K562 (cell line): ENCODE data around the gene SRRT. TPM values are rescaled to one million over a fixed set of nuclear protein-coding genes. Genes with fewer than 3 reads are reported as not detected.

Source experiments
- ATAC-seq: fragments of 200-7000 bp; cut with Tn5 transposase; 3 replicates; pipeline ENCODE4 v1.9.1; 2020; ENCODE audit warnings: moderate library complexity
- BruUV-seq: library from RNA; stranded (reverse); fragments of 400-500 nt; replicated peaks from 2 replicates; lab custom pipeline; 2021; lab: Mats Ljungman, UMichigan
- CTCF ChIA-PET: fragments of 300-600 bp; formaldehyde crosslinking; extraction: SDS; loops from one replicate; lab custom pipeline; 2021; ENCODE audit warnings: low intra/inter-chr PET ratio; lab: Yijun Ruan, JAX
- POLR2A ChIA-PET: fragments of 300-600, 350-650 bp; sonication (Branson Sonifier 250); formaldehyde crosslinking; extraction: SDS; loops from one replicate; lab custom pipeline; 2021; ENCODE audit warnings: antibody characterized with exemption, inconsistent platforms; lab: Yijun Ruan, JAX
- DNase-seq, 4 experiments: peaks; one replicate each; pipeline versions ENCODE4 v3.0.0 to v3.0.0-alpha.2; 2011 to 2018; ENCODE audit warnings: low spot score in 3 of 4, mixed read lengths in 3 of 4; ENCODE audit errors: extremely low read depth in 1 of 4
- FAIRE-seq: peaks from 2 replicates; lab custom pipeline; 2011; peaks lifted over from hg19 to GRCh38; lab: Jason Lieb, UNC
- H2AFZ ChIP-seq: 2 replicates; pipeline ENCODE4 v1.6.0; 2011; ENCODE audit warnings: low read depth, low read length, control low read depth, inconsistent platforms
- H3K27ac ChIP-seq: fragments of 200-600 bp; 3 replicates; pipeline ENCODE4 v1.8.0; 2011; ENCODE audit warnings: low read depth, mild to moderate bottlenecking, control low read depth, inconsistent platforms, low read length, moderate library complexity, mixed read lengths; ENCODE audit errors: extremely low read depth
- H3K27me3 ChIP-seq, 2 experiments: fragments of 300-600 bp in 1 of 2; 2 replicates in 1 of 2; 3 replicates in 1 of 2; pipeline versions ENCODE4 v1.6.0 to v1.8.0; 2011; ENCODE audit warnings: inconsistent platforms in 2 of 2, low read length in 2 of 2, mild to moderate bottlenecking in 1 of 2, mixed read lengths in 1 of 2, moderate library complexity in 1 of 2; ENCODE audit not compliant: control insufficient read depth in 2 of 2, insufficient read depth in 2 of 2
- H3K36me3 ChIP-seq: fragments of 300-600 bp; 3 replicates; pipeline ENCODE4 v1.8.0; 2011; ENCODE audit warnings: mild to moderate bottlenecking, low read length, inconsistent platforms; ENCODE audit not compliant: control insufficient read depth, insufficient read depth
- H3K4me1 ChIP-seq, 2 experiments: fragments of 200-600 bp in 1 of 2; replicated peaks in 1 of 2; 2 replicates in 1 of 2; 3 replicates in 1 of 2; pipeline versions ENCODE4 v1.5.1 to v1.8.0; 2011; ENCODE audit warnings: inconsistent platforms in 2 of 2, low read length in 2 of 2, mild to moderate bottlenecking in 1 of 2, mixed read lengths in 1 of 2, moderate library complexity in 1 of 2; ENCODE audit not compliant: control insufficient read depth in 2 of 2, insufficient read depth in 2 of 2
- H3K4me2 ChIP-seq: 2 replicates; pipeline ENCODE4 v1.6.1; 2011; ENCODE audit warnings: low read length, control low read depth, inconsistent platforms, mixed read lengths; ENCODE audit not compliant: insufficient read depth
- H3K4me3 ChIP-seq: fragments of 200-600 bp; sonication (generic), shearing (Covaris generic); 2 replicates; pipeline ENCODE4 v1.5.1; 2016; ENCODE audit warnings: control low read depth, inconsistent platforms
- H3K79me2 ChIP-seq: fragments of 200-600 bp; 3 replicates; pipeline ENCODE4 v1.8.0; 2011; ENCODE audit warnings: low read length, inconsistent platforms; ENCODE audit not compliant: control insufficient read depth, insufficient read depth
- H3K9ac ChIP-seq, 2 experiments: 2 replicates each; pipeline versions ENCODE4 v1.6.0 to v1.6.1; 2011; ENCODE audit warnings: low read depth in 2 of 2, low read length in 2 of 2, control low read depth in 1 of 2, inconsistent platforms in 1 of 2, mild to moderate bottlenecking in 1 of 2, mixed read lengths in 1 of 2; ENCODE audit not compliant: insufficient read depth in 1 of 2
- H3K9me1 ChIP-seq: one replicate; pipeline ENCODE4 v1.6.0; 2011; ENCODE audit warnings: inconsistent platforms, mild to moderate bottlenecking, low read length, moderate library complexity; ENCODE audit not compliant: control insufficient read depth, insufficient read depth
- H3K9me3 ChIP-seq: replicated peaks from 2 replicates; pipeline ENCODE4 v1.5.1; 2011; ENCODE audit warnings: low read depth, low read length, inconsistent platforms; ENCODE audit not compliant: control insufficient read depth, insufficient read depth
- H4K20me1 ChIP-seq: replicated peaks from 2 replicates; pipeline ENCODE4 v1.6.1; 2011; ENCODE audit warnings: low read length, inconsistent platforms, mixed read lengths; ENCODE audit not compliant: control insufficient read depth, insufficient read depth
- BRCA1 ChIP-seq, 2 experiments: fragments of 450-650 bp in 1 of 2; sonication (generic) in 1 of 2; formaldehyde crosslinking in 1 of 2; IDR thresholded peaks; 2 replicates each; pipeline versions ENCODE4 v1.5.0 to v1.6.1; 2017 to 2020; ENCODE audit warnings: mild to moderate bottlenecking in 1 of 2, missing genetic modification reagents in 1 of 2
- HMGN3 ChIP-seq: IDR thresholded peaks from 2 replicates; pipeline ENCODE4 v1.6.1; 2011; ENCODE audit warnings: borderline replicate concordance, low read depth, mild to moderate bottlenecking, mixed read lengths, low read length; ENCODE audit not compliant: insufficient read length; ENCODE audit errors: extremely low read depth
- POLR2A ChIP-seq: fragments of 450-650 bp; conservative IDR thresholded peaks from 2 replicates; pipeline ENCODE4 v1.6.1; 2016
- POLR2AphosphoS5 ChIP-seq: IDR thresholded peaks from 2 replicates; pipeline ENCODE4 v1.6.1; 2011; ENCODE audit warnings: mild to moderate bottlenecking, low read depth, low read length, moderate library complexity; ENCODE audit not compliant: control insufficient read depth, insufficient read depth
- POLR2G ChIP-seq: fragments of 200-400 bp; formaldehyde crosslinking; IDR thresholded peaks from 2 replicates; pipeline ENCODE4 v1.6.1; 2017; ENCODE audit warnings: low read depth, mild to moderate bottlenecking, antibody characterized with exemption, low read length, moderate library complexity
- RBFOX2 ChIP-seq: fragments of 200-400 bp; formaldehyde crosslinking; IDR thresholded peaks from 2 replicates; pipeline ENCODE4 v1.6.1; 2017; ENCODE audit warnings: low read depth, mild to moderate bottlenecking, low read length, moderate library complexity
- SIN3B ChIP-seq: fragments of 450-650 bp; IDR thresholded peaks from 2 replicates; pipeline ENCODE4 v1.6.1; 2017; ENCODE audit warnings: low read depth, mild to moderate bottlenecking, moderate library complexity
- TCF7 ChIP-seq: sonication (generic); IDR thresholded peaks from 2 replicates; pipeline ENCODE4 v1.6.1; 2016; ENCODE audit warnings: antibody characterized with exemption, borderline replicate concordance
- TFAM ChIP-seq: fragments of 250-450 bp; sonication (Bioruptor Pico); conservative IDR thresholded peaks from 2 replicates; pipeline ENCODE4 v1.5.0; 2021; ENCODE audit warnings: mild to moderate bottlenecking, moderate library complexity
- THRAP3 ChIP-seq: fragments of 450-650 bp; IDR thresholded peaks from 2 replicates; pipeline ENCODE4 v1.6.1; 2016; ENCODE audit warnings: mild to moderate bottlenecking, inconsistent platforms, borderline replicate concordance
- WGBS: fragments of 100-300 bp; shearing (Covaris generic); methylation state at CpG from one replicate; pipeline ENCODE4 v1.1.6; 2016; ENCODE audit warnings: low coverage, mixed read lengths; ENCODE audit not compliant: insufficient coverage; ENCODE audit errors: missing lambda C conversion rate; 5-methylcytosine and 5-hydroxymethylcytosine counted together
- in situ Hi-C: fragments of 300-500 bp; cut with MboI; formaldehyde crosslinking; loops from 4 replicates; pipeline ENCODE4 v1.15.0; 2018; ENCODE audit warnings: inconsistent platforms, mixed read lengths
- intact Hi-C: fragments of 100-400 bp; cut with micrococcal nuclease; formaldehyde crosslinking; loops from 2 replicates; pipeline ENCODE4 v1.14.2; 2022
- polyA plus RNA-seq, 8 experiments: library from polyadenylated mRNA; depleted of rRNA in 4 of 8; stranded (reverse) in 5 of 8; unstranded in 3 of 8; fragments of >200 nt; fragmentation: Nextera tagmentation in 2 of 8; fragmentation: Illumina TruSeq in 1 of 8; extraction: Ambion mirVana in 2 of 8; extraction: Trizol in 1 of 8; gene quantifications; 2 replicates each; pipeline versions ENCODE4 v1.2.1 to v1.2.3, GENCODE V29; 2011 to 2014; ENCODE audit warnings: inconsistent platforms in 1 of 8, missing spikeins in 1 of 8
- total RNA-seq, 7 experiments: library from RNA; depleted of rRNA in 6 of 7; stranded (reverse); fragments of >200 nt in 6 of 7; fragmentation: Illumina TruSeq in 2 of 7; extraction: Trizol in 2 of 7; gene quantifications; 2 replicates each; pipeline versions ENCODE4 v1.2.1 to v1.2.3, GENCODE V29; 2011 to 2021; ENCODE audit warnings: low replicate concordance in 1 of 7
- TF ChIP-seq, protein P1 (sequence below): fragments of 450-650 bp; IDR thresholded peaks from 2 replicates; pipeline ENCODE4 v1.6.1; 2017; ENCODE audit warnings: mild to moderate bottlenecking, moderate library complexity
- TF ChIP-seq, protein P2 (sequence below): sonication (generic); formaldehyde crosslinking; IDR thresholded peaks from 2 replicates; pipeline ENCODE4 v1.8.1; 2023; ENCODE audit warnings: mild to moderate bottlenecking, missing genetic modification reagents
- TF ChIP-seq, protein P3 (sequence below), 2 experiments: fragments of 200-800 bp in 1 of 2; sonication (Bioruptor generic) in 1 of 2; sonication (generic) in 1 of 2; formaldehyde crosslinking in 1 of 2; IDR thresholded peaks in 1 of 2; conservative IDR thresholded peaks in 1 of 2; 2 replicates each; pipeline versions ENCODE4 v1.5.0 to v1.6.1; 2016 to 2020; ENCODE audit warnings: missing compliant biosample characterization in 1 of 2, missing genetic modification characterization in 1 of 2, missing genetic modification reagents in 1 of 2

Gene SRRT
- total and polyA plus RNA-seq, 9 of the 15 experiments (the other 6 are each of a cell fraction or from before 2014, with no cell fraction given): 10.3 to 263 (median 84.4) TPM

DNA sequence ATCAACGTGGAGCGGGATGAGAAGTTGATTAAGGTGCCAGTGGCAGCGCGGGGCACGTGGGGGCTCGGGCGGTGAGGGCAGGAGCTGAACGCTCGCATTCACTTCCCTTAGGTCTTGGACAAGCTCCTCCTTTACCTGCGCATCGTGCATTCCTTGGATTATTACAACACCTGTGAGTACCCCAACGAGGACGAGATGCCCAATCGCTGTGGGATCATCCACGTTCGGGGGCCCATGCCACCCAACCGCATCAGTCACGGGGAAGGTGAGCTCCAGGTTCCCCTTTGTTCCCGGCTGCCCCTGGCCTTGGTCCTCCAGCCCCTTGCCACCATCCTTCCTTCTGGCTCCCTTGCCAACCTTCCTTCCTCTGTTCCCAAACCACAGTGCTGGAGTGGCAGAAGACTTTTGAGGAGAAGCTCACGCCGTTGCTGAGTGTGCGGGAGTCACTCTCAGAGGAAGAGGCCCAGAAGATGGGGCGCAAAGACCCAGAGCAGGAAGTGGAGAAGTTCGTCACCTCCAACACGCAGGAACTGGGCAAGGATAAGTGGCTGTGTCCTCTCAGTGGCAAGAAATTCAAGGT is 12.1 kb downstream of the SRRT start:
- H3K4me2 ChIP-seq: peak overlapping the region; percentile 83
- in situ Hi-C loops: no loop called here

More for the DNA sequence above, 12.1 kb downstream of the SRRT start:
- 84% methylated on average over 22 of the region's 25 CpGs for WGBS
- Histone ChIP-seq H3K36me3 (peaks cover 69% of the 10 kb centered on the region), H4K20me1 (peaks cover 28% of the 10 kb centered on the region), H3K9me1 (peaks cover 5% of the 10 kb centered on the region)
- intact Hi-C loops: no loop called here
- CTCF ChIA-PET: no interaction called here
- TF ChIP-seq, protein P1, sequence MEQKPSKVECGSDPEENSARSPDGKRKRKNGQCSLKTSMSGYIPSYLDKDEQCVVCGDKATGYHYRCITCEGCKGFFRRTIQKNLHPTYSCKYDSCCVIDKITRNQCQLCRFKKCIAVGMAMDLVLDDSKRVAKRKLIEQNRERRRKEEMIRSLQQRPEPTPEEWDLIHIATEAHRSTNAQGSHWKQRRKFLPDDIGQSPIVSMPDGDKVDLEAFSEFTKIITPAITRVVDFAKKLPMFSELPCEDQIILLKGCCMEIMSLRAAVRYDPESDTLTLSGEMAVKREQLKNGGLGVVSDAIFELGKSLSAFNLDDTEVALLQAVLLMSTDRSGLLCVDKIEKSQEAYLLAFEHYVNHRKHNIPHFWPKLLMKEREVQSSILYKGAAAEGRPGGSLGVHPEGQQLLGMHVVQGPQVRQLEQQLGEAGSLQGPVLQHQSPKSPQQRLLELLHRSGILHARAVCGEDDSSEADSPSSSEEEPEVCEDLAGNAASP: no peak
- TF ChIP-seq TFAM (CRISPR knock-in tag) (no peak), POLR2AphosphoS5 (0 out of 2 replicates have a peak, but pooled peaks have one; percentile 6), RBFOX2 (peak; percentile 35; the same call in 1 of the 2 replicates), BRCA1 (IDR thresholded peaks at IDR 0.05) (no peak), BRCA1 (CRISPR knock-in tag; IDR thresholded peaks at IDR 0.05) (0 out of 2 replicates have a peak, but pooled peaks have one; percentile 80), POLR2G (peak; percentile 39; the same call in 1 of the 2 replicates), THRAP3 (0 out of 2 replicates have a peak, but pooled peaks have one; percentile 14), TCF7 (0 out of 2 replicates have a peak, but pooled peaks have one; percentile 30), POLR2A (0 out of 2 replicates have a peak, but pooled peaks have one; percentile 3), SIN3B (no peak), HMGN3 (peak; percentile 14)
- TF ChIP-seq, protein P2, sequence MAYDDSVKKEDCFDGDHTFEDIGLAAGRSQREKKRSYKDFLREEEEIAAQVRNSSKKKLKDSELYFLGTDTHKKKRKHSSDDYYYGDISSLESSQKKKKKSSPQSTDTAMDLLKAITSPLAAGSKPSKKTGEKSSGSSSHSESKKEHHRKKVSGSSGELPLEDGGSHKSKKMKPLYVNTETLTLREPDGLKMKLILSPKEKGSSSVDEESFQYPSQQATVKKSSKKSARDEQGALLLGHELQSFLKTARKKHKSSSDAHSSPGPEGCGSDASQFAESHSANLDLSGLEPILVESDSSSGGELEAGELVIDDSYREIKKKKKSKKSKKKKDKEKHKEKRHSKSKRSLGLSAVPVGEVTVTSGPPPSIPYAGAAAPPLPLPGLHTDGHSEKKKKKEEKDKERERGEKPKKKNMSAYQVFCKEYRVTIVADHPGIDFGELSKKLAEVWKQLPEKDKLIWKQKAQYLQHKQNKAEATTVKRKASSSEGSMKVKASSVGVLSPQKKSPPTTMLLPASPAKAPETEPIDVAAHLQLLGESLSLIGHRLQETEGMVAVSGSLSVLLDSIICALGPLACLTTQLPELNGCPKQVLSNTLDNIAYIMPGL (CRISPR knock-in tag): 0 out of 2 replicates have a peak, but pooled peaks have one; percentile 51
- TF ChIP-seq, protein P3, sequence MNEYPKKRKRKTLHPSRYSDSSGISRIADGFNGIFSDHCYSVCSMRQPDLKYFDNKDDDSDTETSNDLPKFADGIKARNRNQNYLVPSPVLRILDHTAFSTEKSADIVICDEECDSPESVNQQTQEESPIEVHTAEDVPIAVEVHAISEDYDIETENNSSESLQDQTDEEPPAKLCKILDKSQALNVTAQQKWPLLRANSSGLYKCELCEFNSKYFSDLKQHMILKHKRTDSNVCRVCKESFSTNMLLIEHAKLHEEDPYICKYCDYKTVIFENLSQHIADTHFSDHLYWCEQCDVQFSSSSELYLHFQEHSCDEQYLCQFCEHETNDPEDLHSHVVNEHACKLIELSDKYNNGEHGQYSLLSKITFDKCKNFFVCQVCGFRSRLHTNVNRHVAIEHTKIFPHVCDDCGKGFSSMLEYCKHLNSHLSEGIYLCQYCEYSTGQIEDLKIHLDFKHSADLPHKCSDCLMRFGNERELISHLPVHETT (CRISPR knock-in tag; conservative IDR thresholded peaks at IDR 0.05 in 1 of 2, IDR thresholded peaks at IDR 0.05 in 1 of 2): 0 out of 4 replicates have a peak, but pooled peaks of 1 of the 2 experiments have one; percentile 1
- TF ChIP-seq, all 486 proteins: peak for 10
- H3K4me1 ChIP-seq: peaks cover 27 to 67% of the 10 kb centered on the region in 2 experiments
- H3K9ac ChIP-seq: peak overlapping the region; percentile 86 to 100
- ATAC-seq: no peak
- DNase-seq: no peak
- H3K79me2 ChIP-seq: peaks cover 47% of the 10 kb centered on the region
- FAIRE-seq: no peak
- peak overlapping the region; percentile 12; the same call in 1 of the 2 replicates for H3K4me3 ChIP-seq
- POLR2A ChIA-PET: interaction anchor here (0.6 to 6.3 kb wide), 6 partner anchors 11 to 404 kb away, joined by 3 to 144 read pairs (median 3); partner anchors contain the start of genes NYAP1 and SRRT
- no peaks in the 10 kb centered on the region for H3K27me3 ChIP-seq
- peak overlapping the region; percentile 89 for H3K27ac ChIP-seq
- H2AFZ ChIP-seq: no peak overlapping the region
- no TSS peak for BruUV-seq
- no peaks in the 10 kb centered on the region for H3K9me3 ChIP-seq
